Mammary epithelial cell (primary cell): ENCODE results near the gene SHC2.

ENCODE experiments used
- EZH2 ChIP-seq: IDR thresholded peaks from 2 replicates; pipeline ENCODE4 v1.6.1; 2012; ENCODE audit warnings: low read length, inconsistent platforms, borderline replicate concordance
- TF ChIP-seq, protein P1 (sequence below), 2 donors: IDR thresholded peaks in 1 of 2; conservative IDR thresholded peaks in 1 of 2; 2 replicates each; pipeline ENCODE4 v1.5.1; 2011 to 2012; ENCODE audit warnings: inconsistent platforms in 2 of 2, low read length in 2 of 2, mild to moderate bottlenecking in 2 of 2, control low read depth in 1 of 2, low read depth in 1 of 2; ENCODE audit not compliant: insufficient read depth in 1 of 2; ENCODE audit errors: extremely low read depth in 1 of 2

DNA sequence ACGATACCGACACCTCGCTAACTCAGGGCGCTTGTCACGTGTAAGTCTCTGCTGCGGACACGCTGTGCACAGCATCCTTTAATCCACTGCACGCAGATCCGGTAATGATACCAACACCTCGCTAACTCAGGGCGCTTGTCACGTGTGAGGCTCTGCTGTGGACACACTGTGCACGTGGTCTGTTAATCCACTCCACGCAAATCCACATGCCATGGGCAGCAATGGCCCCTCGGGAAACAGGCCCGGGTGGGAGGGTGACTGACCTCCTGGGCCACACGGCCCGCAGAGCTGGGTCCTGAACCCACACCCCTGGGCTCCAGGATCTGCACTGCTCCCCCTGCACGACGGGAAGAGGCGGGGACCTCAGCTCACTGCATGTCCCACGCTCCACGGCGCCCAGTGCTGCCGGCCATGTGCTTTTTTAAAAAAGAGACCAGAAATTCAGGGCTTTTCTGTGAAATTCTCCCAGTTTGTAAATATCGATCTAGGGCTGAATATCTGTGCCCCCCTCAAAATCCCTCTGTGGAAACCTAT lies 16.1 kb downstream of the SHC2 start:
- TF ChIP-seq EZH2, result no peak
- TF ChIP-seq, protein P1, sequence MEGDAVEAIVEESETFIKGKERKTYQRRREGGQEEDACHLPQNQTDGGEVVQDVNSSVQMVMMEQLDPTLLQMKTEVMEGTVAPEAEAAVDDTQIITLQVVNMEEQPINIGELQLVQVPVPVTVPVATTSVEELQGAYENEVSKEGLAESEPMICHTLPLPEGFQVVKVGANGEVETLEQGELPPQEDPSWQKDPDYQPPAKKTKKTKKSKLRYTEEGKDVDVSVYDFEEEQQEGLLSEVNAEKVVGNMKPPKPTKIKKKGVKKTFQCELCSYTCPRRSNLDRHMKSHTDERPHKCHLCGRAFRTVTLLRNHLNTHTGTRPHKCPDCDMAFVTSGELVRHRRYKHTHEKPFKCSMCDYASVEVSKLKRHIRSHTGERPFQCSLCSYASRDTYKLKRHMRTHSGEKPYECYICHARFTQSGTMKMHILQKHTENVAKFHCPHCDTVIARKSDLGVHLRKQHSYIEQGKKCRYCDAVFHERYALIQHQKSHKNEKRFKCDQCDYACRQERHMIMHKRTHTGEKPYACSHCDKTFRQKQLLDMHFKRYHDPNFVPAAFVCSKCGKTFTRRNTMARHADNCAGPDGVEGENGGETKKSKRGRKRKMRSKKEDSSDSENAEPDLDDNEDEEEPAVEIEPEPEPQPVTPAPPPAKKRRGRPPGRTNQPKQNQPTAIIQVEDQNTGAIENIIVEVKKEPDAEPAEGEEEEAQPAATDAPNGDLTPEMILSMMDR (conservative IDR thresholded peaks at IDR 0.05 in 1 of 2, IDR thresholded peaks at IDR 0.05 in 1 of 2; ENCODE audit: extremely low read depth in 1 of 2, insufficient read depth in 1 of 2, low read depth in 1 of 2, low read length in 2 of 2), result no peak
